Measurements from ENCODE around the gene SCAI.
"Not testable (repeated sequence)": the region's sequence is repeated elsewhere in the genome, so short reads cannot be mapped to it uniquely, and the experiment has no call there.

SCAI gene

GRCh38 chr9:125143377-125144090 is at the start of gene SCAI:
Gene SCAI, minus strand, starts transcription at chr9:125143528. Its CDS starts 91 bp downstream, at chr9:125143437.
- peak; percentile 91 for DNase-seq

- no peak for DNase-seq
Observed at GRCh38 chr9:125190361-125190801, 47.1 kb upstream of the SCAI start.

GRCh38 chr9:125189361-125190289 is 46.3 kb upstream of the SCAI start, which contains the start of gene PPP6C:
Gene PPP6C, minus strand, starts transcription at chr9:125189803. Its CDS starts 85 bp downstream, at chr9:125189718.
- DNase-seq, result peak; percentile 75

GRCh38 chr9:125189011-125189360 is 45.7 kb upstream of the SCAI start:
- DNase-seq, result no peak

GRCh38 chr9:125183561-125183960 is 40.2 kb upstream of the SCAI start:
- no peak for DNase-seq

GRCh38 chr9:125183054-125183453 is 39.7 kb upstream of the SCAI start:
- DNase-seq, result no peak

GRCh38 chr9:125181756-125182155 is 38.4 kb upstream of the SCAI start:
- not testable (repeated sequence) for DNase-seq

- DNase-seq, result no peak
Observed at GRCh38 chr9:125180876-125181275, 37.5 kb upstream of the SCAI start.

- DNase-seq, result not testable (repeated sequence)
Observed at GRCh38 chr9:125179776-125180175, 36.4 kb upstream of the SCAI start.

- DNase-seq, result no peak
Observed at GRCh38 chr9:125177888-125178287, 34.6 kb upstream of the SCAI start.

GRCh38 chr9:125176636-125177035 is 33.3 kb upstream of the SCAI start:
- DNase-seq, result no peak

GRCh38 chr9:125172031-125172755 is 28.9 kb upstream of the SCAI start:
- DNase-seq, result no peak

- DNase-seq, result no peak
Observed at GRCh38 chr9:125169895-125170294, 26.6 kb upstream of the SCAI start.

GRCh38 chr9:125166762-125167161 is 23.4 kb upstream of the SCAI start:
- DNase-seq, result no peak

GRCh38 chr9:125162891-125163290 is 19.6 kb upstream of the SCAI start:
- not testable (repeated sequence) for DNase-seq

GRCh38 chr9:125161284-125161918 is 18.1 kb upstream of the SCAI start:
- no peak for DNase-seq

- DNase-seq, result no peak
Observed at GRCh38 chr9:125160750-125161149, 17.4 kb upstream of the SCAI start.

GRCh38 chr9:125156551-125156950 is 13.2 kb upstream of the SCAI start:
- no peak for DNase-seq

- no peak for DNase-seq
Observed at GRCh38 chr9:125153712-125154367, 10.5 kb upstream of the SCAI start.

- no peak for DNase-seq
Observed at GRCh38 chr9:125151730-125152129, 8.4 kb upstream of the SCAI start.

GRCh38 chr9:125150349-125151245 is 7.3 kb upstream of the SCAI start:
- no peak for DNase-seq

All from NCI-H526 treated with DMSO at 0.1 percent for 48 hours (cell line).